Mesothelial cell of epicardium (in vitro differentiated cells): Measurements from ENCODE around the gene LAMC3. TPM values are rescaled to one million over a fixed set of nuclear protein-coding genes. Genes with fewer than 3 reads are reported as not detected.

Experiments used
- DNase-seq, 2 experiments: peaks; one replicate each; pipeline ENCODE4 v3.0.0; 2021; ENCODE audit warnings: low spot score in 2 of 2; ENCODE audit not compliant: unreplicated experiment in 2 of 2
- H3K27ac Mint-ChIP-seq: 2 replicates; pipeline ENCODE4 v1.8.0; 2021; ENCODE audit warnings: mixed read lengths
- H3K27me3 Mint-ChIP-seq: 2 replicates; pipeline ENCODE4 v1.8.0; 2021; ENCODE audit warnings: low read depth, mixed read lengths
- H3K36me3 Mint-ChIP-seq: 2 replicates; pipeline ENCODE4 v1.8.0; 2021; ENCODE audit warnings: mixed read lengths
- H3K4me1 Mint-ChIP-seq: 2 replicates; pipeline ENCODE4 v1.8.0; 2021; ENCODE audit warnings: mixed read lengths
- H3K4me3 Mint-ChIP-seq: 2 replicates; pipeline ENCODE4 v1.8.0; 2021; ENCODE audit warnings: mild to moderate bottlenecking, moderate library complexity, mixed read lengths
- H3K9me3 Mint-ChIP-seq: 2 replicates; pipeline ENCODE4 v1.8.0; 2021; ENCODE audit warnings: mixed read lengths
- total RNA-seq: library from RNA; stranded (reverse); gene quantifications from 3 replicates; pipeline ENCODE4 v1.2.1, GENCODE V29; 2021
- TF ChIP-seq, protein P1 (sequence below): fragments of 200-600 bp; sonication (generic); IDR thresholded peaks from one replicate; pipeline ENCODE4 v1.5.0; 2021; ENCODE audit warnings: antibody characterized with exemption; ENCODE audit not compliant: unreplicated experiment

The LAMC3 gene
- total RNA-seq, 1 donor from 2014 or later, result 18.3 TPM

DNA sequence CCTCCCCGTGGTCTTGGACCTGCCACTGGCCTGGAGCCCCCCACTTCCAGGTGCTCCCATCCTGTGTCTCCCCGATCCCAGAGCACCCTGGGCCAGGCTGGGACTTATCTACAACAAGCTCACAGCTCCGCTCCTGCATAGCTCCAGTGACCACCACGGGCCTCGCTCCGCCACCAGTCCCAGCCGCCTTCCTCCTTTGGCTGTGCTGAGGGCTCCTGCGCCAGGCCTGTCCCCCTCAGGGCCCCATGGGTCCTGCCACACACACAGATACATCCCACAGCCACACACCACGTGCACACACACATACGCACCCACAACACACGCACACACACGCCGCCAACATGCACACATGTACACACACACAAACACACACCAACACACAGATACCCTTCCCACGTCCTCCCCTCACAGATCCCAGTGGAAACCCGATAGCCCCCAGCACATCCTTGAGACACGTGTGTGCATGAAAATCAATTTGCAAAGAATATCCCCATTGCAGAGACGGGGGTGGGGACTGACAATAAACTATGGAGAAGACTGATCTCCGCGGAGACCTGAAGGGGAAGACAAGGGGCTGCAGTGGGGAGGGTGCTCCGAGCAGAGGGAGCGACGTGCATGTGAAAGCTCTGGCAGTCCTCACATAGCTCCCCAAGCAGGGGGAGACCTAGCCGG is 18.5 kb upstream of the LAMC3 start:
- H3K4me3 Mint-ChIP-seq, result no peak overlapping the region
- H3K27ac Mint-ChIP-seq, result no peak overlapping the region
- no peaks in the 10 kb centered on the region for H3K9me3 Mint-ChIP-seq
- peaks cover 22% of the 10 kb centered on the region for H3K4me1 Mint-ChIP-seq
- TF ChIP-seq, protein P1, sequence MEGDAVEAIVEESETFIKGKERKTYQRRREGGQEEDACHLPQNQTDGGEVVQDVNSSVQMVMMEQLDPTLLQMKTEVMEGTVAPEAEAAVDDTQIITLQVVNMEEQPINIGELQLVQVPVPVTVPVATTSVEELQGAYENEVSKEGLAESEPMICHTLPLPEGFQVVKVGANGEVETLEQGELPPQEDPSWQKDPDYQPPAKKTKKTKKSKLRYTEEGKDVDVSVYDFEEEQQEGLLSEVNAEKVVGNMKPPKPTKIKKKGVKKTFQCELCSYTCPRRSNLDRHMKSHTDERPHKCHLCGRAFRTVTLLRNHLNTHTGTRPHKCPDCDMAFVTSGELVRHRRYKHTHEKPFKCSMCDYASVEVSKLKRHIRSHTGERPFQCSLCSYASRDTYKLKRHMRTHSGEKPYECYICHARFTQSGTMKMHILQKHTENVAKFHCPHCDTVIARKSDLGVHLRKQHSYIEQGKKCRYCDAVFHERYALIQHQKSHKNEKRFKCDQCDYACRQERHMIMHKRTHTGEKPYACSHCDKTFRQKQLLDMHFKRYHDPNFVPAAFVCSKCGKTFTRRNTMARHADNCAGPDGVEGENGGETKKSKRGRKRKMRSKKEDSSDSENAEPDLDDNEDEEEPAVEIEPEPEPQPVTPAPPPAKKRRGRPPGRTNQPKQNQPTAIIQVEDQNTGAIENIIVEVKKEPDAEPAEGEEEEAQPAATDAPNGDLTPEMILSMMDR, result no peak
- no peaks in the 10 kb centered on the region for H3K36me3 Mint-ChIP-seq
- no peak for DNase-seq
- H3K27me3 Mint-ChIP-seq, result no peaks in the 10 kb centered on the region

DNA sequence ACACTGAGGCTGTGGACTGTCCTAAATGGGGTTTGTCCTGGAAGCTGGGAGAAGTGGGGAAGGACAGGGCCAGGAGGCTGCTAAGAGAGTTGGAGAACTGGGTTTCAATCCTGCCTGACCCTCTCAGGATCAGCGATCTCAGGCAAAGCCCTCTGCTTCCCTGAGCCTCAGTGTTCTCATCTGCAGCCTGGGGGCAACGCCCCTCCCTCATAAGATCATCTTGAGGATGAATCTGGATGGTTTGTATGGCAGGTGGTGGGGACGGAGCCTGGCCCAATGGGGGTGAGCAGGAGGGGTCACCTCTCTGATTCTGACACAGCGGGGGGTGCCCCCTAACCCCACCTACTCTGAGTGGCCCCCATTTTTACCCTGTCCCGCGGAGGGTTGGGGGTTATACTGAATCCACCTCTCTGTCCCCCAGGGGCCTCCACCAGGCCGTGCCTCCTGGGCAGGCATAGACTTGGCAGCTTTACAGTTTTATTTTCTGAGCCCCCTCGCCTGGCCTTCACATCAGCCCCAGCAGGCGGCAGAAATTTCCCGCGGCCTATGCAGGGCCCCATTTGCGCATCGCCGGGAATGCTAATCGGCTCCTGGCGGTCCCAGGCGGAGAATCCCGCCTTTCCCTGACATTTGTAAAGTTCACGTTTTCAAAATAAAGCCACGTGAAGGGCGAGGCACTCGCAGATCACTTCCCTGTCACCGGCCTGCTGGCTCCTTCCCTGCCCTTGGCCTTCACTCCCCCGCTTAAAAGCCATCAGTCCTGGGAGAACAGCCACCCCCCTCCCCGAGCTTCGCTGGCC is 17.8 kb upstream of the LAMC3 start:
- Mint-ChIP-seq H3K9me3 (no peaks in the 10 kb centered on the region), H3K4me1 (peaks cover 22% of the 10 kb centered on the region), H3K27me3 (no peaks in the 10 kb centered on the region), H3K36me3 (no peaks in the 10 kb centered on the region), H3K27ac (no peak overlapping the region), H3K4me3 (no peak overlapping the region)
- DNase-seq, result no peak
- TF ChIP-seq, protein P1, result no peak

DNA sequence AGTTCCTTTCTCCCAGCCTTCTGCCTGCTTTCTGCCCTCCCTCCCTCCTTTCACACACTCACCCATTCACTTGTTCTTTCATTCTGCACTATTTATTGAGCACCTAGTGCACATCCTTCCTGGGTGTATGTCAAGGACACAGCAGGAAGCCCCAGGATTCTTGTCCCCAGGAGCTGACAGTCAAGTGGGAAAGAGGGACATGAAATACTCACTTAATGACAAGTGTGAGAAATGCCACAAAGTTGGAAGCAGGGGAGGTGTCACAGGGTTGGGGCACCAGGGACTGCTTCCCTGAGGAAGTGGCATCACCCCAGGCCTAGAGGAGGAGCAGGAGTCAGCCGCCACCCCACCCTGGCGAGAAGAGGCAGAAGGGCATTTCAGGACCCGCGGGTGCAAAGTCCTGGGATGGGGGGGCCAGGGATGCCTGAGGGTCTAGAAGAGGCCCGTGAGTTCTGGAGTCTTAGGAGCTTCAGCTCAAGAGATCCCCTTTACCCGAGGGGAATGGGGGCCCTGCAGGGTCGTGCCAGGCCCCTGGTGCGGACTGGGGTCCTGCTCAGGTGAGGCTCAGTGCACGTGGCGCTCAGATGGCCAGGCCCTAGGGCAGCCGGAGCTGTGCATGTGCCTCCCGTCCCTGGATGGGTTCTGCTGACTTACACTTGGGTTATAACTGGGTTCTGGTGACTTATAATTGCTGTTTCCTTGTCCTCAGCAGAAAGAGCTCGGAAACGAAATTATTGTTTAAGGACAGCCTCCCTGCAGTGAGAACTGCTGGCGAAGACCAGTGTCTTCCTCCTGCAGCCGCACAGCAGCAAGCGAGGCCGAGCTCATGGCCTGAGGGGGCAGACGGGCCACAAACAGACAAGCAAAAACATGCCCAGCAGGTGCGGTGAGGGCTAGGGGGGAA is 16.9 kb upstream of the LAMC3 start:
- no peak for DNase-seq

DNA sequence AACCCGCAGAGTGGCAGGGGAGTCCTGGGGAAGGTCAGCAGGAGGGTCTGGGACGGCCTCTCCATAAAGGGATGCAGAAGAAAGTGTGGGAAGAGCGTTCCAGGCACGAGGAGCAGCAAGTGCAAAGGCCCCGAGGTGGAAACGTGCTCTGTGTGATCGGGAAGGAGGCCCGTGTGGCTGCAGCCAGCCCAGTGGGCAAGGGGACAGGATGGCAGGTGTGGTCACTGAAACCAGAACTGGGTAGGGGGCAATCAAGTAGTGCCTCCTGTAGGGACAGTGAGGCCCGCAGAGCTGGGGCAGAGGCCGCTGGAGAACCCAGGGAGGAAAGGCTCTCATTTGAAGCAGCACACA is 16.3 kb upstream of the LAMC3 start:
- Mint-ChIP-seq H3K4me3 (no peak overlapping the region), H3K27ac (peak overlapping the region; percentile 3), H3K27me3 (peaks cover 1% of the 10 kb centered on the region), H3K36me3 (no peaks in the 10 kb centered on the region), H3K9me3 (no peaks in the 10 kb centered on the region), H3K4me1 (peaks cover 19% of the 10 kb centered on the region)
- no peak for DNase-seq
- TF ChIP-seq, protein P1, result no peak

More for the DNA sequence above, 16.9 kb upstream of the LAMC3 start:
- Mint-ChIP-seq H3K9me3 (no peaks in the 10 kb centered on the region), H3K36me3 (no peaks in the 10 kb centered on the region), H3K27ac (peak overlapping the region; percentile 3), H3K27me3 (no peaks in the 10 kb centered on the region), H3K4me1 (peaks cover 19% of the 10 kb centered on the region), H3K4me3 (no peak overlapping the region)
- TF ChIP-seq, protein P1, result no peak

DNA sequence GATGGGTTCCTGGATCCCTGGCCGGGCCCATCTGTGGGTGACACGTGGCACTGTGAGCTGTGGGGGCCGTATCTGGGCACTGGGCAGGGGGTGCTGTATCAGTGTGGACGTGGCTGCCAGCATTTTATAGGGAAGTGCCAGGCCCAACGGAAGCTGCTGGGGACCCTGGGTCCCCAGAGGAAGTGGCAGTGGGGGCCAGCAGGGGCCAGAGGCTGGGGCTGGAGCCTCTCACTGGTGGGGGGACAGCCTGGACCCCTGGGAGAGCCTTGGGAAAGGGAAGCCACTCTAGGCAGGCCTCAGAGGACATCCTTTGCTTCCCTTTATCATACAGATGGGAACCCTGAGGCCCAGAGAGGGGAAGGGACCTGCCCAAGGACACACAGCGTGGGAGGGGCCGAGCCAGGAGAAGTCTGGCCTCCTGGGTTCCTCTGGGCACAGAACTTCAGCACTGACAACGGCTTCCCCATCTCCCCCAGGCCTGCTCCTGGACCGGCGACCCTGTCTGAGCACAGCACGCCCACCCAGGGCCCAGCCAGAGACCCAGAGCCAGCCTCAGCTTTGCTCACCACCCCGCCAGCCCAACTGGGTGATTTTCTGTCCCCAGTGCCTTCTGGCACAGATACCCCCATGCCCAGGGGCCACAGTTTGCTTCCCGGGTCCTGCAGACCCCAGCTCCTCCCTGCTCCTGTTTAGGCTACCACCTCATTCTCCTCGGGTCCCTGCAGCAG is 15.5 kb upstream of the LAMC3 start:
- Mint-ChIP-seq H3K9me3 (no peaks in the 10 kb centered on the region), H3K27me3 (peaks cover 4% of the 10 kb centered on the region), H3K27ac (no peak overlapping the region), H3K4me1 (peaks cover 19% of the 10 kb centered on the region), H3K36me3 (no peaks in the 10 kb centered on the region), H3K4me3 (no peak overlapping the region)
- DNase-seq, result no peak
- TF ChIP-seq, protein P1, result no peak
